GM19193 (cell line): Measurements from ENCODE around the gene TBC1D5.

Source experiments
- POLR2A ChIP-seq: IDR thresholded peaks from 4 replicates; pipeline ENCODE4 v1.6.1; 2011; ENCODE audit not compliant: insufficient read depth, insufficient read length; ENCODE audit errors: extremely low read depth

The TBC1D5 gene

GRCh38 chr3:17749705-17750293 lies 7.4 kb upstream of the TBC1D5 start:
- TF ChIP-seq POLR2A, result no peak

GRCh38 chr3:17749281-17749680 lies 6.8 kb upstream of the TBC1D5 start:
- no peak for TF ChIP-seq POLR2A

GRCh38 chr3:17747890-17748247 lies 5.4 kb upstream of the TBC1D5 start:
- TF ChIP-seq POLR2A, result no peak

- no peak for TF ChIP-seq POLR2A
These were observed 4.9 kb upstream of the TBC1D5 start for GRCh38 chr3:17747174-17747889.

GRCh38 chr3:17745894-17746293 lies 3.5 kb upstream of the TBC1D5 start:
- no peak for TF ChIP-seq POLR2A

- no peak for TF ChIP-seq POLR2A
These were observed 2.9 kb upstream of the TBC1D5 start for GRCh38 chr3:17745301-17745700.

GRCh38 chr3:17744693-17745092 lies 2.3 kb upstream of the TBC1D5 start:
- no peak for TF ChIP-seq POLR2A

GRCh38 chr3:17743658-17743995 lies 1.2 kb upstream of the TBC1D5 start:
- TF ChIP-seq POLR2A, result no peak

GRCh38 chr3:17742880-17743657 lies 638 bp upstream of the TBC1D5 start:
- peak; percentile 66 for TF ChIP-seq POLR2A

- no peak for TF ChIP-seq POLR2A
These were observed 770 bp downstream of the TBC1D5 start for GRCh38 chr3:17741621-17742101.

GRCh38 chr3:17740721-17741141 lies 1.7 kb downstream of the TBC1D5 start:
- peak; percentile 26 for TF ChIP-seq POLR2A

- no peak for TF ChIP-seq POLR2A
These were observed 3.5 kb downstream of the TBC1D5 start for GRCh38 chr3:17738921-17739320.

GRCh38 chr3:17738219-17738618 lies 4.2 kb downstream of the TBC1D5 start:
- no peak for TF ChIP-seq POLR2A

GRCh38 chr3:17737591-17737990 lies 4.8 kb downstream of the TBC1D5 start:
- TF ChIP-seq POLR2A, result no peak

GRCh38 chr3:17733768-17734167 lies 8.7 kb downstream of the TBC1D5 start:
- no peak for TF ChIP-seq POLR2A

- TF ChIP-seq POLR2A, result no peak
These were observed 9.2 kb downstream of the TBC1D5 start for GRCh38 chr3:17733215-17733614.
